Measurements from ENCODE around the gene FHAD1.

FHAD1 gene

GRCh38 chr1:15220024-15220392 lies 27.0 kb upstream of the FHAD1 start:
- H3K4me3 Mint-ChIP-seq, result no peak overlapping the region
- H3K36me3 Mint-ChIP-seq (ENCODE audit: low read depth), result peaks cover 46% of the 10 kb centered on the region
- peaks cover 37% of the 10 kb centered on the region for H3K4me1 Mint-ChIP-seq
- H3K27ac Mint-ChIP-seq, result no peak overlapping the region
- peaks cover 7% of the 10 kb centered on the region for H3K27me3 Mint-ChIP-seq (ENCODE audit: low read depth, poor library complexity)
- TF ChIP-seq CTCF (IDR thresholded peaks at IDR 0.05), result no peak
- peaks cover 38% of the 10 kb centered on the region for H3K9me3 Mint-ChIP-seq
- no peak for DNase-seq

- DNase-seq, result no peak
- Mint-ChIP-seq H3K27ac (no peak overlapping the region), H3K9me3 (peaks cover 38% of the 10 kb centered on the region), H3K4me3 (no peak overlapping the region), H3K27me3 (ENCODE audit: low read depth, poor library complexity) (peaks cover 7% of the 10 kb centered on the region), H3K4me1 (peaks cover 43% of the 10 kb centered on the region), H3K36me3 (ENCODE audit: low read depth) (peaks cover 46% of the 10 kb centered on the region)
- no peak for TF ChIP-seq CTCF (IDR thresholded peaks at IDR 0.05)
These were observed 26.1 kb upstream of the FHAD1 start for GRCh38 chr1:15220825-15221431.

- peaks cover 10% of the 10 kb centered on the region for H3K27me3 Mint-ChIP-seq (ENCODE audit: low read depth, poor library complexity)
- TF ChIP-seq CTCF (IDR thresholded peaks at IDR 0.05), result no peak
- H3K27ac Mint-ChIP-seq, result no peak overlapping the region
- no peak for DNase-seq
- H3K4me1 Mint-ChIP-seq, result peaks cover 62% of the 10 kb centered on the region
- H3K4me3 Mint-ChIP-seq, result no peak overlapping the region
- H3K36me3 Mint-ChIP-seq (ENCODE audit: low read depth), result peaks cover 34% of the 10 kb centered on the region
- H3K9me3 Mint-ChIP-seq, result peaks cover 28% of the 10 kb centered on the region
These were observed 24.2 kb upstream of the FHAD1 start for GRCh38 chr1:15222653-15223303.

- Mint-ChIP-seq H3K36me3 (ENCODE audit: low read depth) (peaks cover 18% of the 10 kb centered on the region), H3K27ac (peak overlapping the region; percentile 96), H3K4me3 (no peak overlapping the region), H3K4me1 (peaks cover 67% of the 10 kb centered on the region), H3K27me3 (ENCODE audit: low read depth, poor library complexity) (peaks cover 16% of the 10 kb centered on the region), H3K9me3 (peaks cover 12% of the 10 kb centered on the region)
- no peak for TF ChIP-seq CTCF (IDR thresholded peaks at IDR 0.05)
- no peak for DNase-seq
These were observed 22.7 kb upstream of the FHAD1 start for GRCh38 chr1:15224259-15224869.

GRCh38 chr1:15224974-15225373 lies 22.0 kb upstream of the FHAD1 start:
- Mint-ChIP-seq H3K27me3 (ENCODE audit: low read depth, poor library complexity) (peaks cover 16% of the 10 kb centered on the region), H3K36me3 (ENCODE audit: low read depth) (peaks cover 12% of the 10 kb centered on the region), H3K4me3 (no peak overlapping the region), H3K4me1 (peaks cover 67% of the 10 kb centered on the region), H3K9me3 (peaks cover 6% of the 10 kb centered on the region), H3K27ac (no peak overlapping the region)
- no peak for DNase-seq
- no peak for TF ChIP-seq CTCF (IDR thresholded peaks at IDR 0.05)
